Left renal cortex interstitium (tissue), 4 donors: ENCODE measurements around the gene COL8A1. TPM values are rescaled to one million over a fixed set of nuclear protein-coding genes. Genes with fewer than 3 reads are reported as not detected.

Source experiments
- DNase-seq, 4 donors: peaks; one replicate each; pipeline ENCODE4 v3.0.0-alpha.2; 2013; ENCODE audit warnings: low read depth in 4 of 4, low spot score in 2 of 4, missing footprints in 1 of 4
- polyA plus RNA-seq, 4 donors: library from polyadenylated mRNA; unstranded; fragments of 120-200 nt; gene quantifications; one replicate each; pipeline ENCODE4 v1.2.1, GENCODE V29; 2013; ENCODE audit not compliant: insufficient read length in 4 of 4

Gene COL8A1
- polyA plus RNA-seq, 4 donors, result 5.4 to 11.5 (median 7.6) TPM

- DNase-seq, result peak in 3 of 4 donors; percentile 21 to 48 (median 24)
These were observed 115.0 kb downstream of the COL8A1 start for GRCh38 chr3:99753268-99753975.

DNA sequence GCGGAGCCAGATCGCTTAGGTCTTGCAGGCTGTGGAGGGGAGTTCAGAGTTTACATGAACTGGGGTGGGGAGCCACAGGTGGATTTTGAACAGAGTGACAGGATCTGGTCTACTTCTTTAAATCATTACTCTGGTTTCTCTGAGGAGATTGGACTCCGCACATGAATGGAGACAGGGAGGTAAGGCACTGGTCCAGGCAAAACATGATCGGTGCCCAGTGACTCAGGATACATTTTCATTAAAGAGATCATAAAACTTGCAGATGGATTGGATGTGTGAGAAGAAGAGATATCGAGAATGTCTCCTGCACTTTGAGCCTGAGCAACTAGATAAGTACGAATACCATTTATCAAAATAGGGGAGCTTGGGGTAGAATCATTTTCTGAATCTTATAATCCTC is 117.4 kb downstream of the COL8A1 start:
- no peak for DNase-seq

GRCh38 chr3:99757966-99758365 is 119.6 kb downstream of the COL8A1 start:
- no peak for DNase-seq

DNA sequence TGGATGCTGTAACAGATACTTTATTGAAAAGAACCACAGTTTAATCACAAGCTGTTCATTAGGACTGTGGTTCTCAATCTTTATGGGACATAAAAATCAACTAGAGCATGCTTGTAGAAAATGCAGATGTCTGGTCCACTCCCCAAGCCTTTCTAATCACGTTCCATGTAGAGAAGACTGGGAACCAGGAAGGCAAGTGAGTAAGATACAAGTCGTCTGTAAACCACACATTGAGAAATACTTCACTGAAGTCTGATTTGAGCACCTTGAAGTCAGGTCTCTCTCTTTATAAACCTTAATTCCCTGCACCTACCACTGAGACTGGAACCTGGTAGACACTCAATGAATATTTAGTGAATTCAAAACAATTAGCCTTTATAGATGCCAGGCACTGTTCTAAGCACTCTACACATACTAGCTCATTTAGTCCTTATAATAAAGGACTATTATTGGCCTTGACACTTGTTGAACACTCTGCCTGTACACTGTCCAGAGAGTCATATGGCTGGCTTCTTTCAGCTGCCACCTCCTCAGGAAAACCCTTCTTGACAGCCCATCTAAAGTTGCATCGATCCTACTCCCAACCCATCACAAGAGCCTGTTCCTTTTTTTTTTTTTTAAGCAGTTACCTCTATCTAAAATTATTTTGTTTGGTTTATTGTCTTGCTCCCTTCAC is 120.2 kb downstream of the COL8A1 start:
- DNase-seq, result no peak

DNA sequence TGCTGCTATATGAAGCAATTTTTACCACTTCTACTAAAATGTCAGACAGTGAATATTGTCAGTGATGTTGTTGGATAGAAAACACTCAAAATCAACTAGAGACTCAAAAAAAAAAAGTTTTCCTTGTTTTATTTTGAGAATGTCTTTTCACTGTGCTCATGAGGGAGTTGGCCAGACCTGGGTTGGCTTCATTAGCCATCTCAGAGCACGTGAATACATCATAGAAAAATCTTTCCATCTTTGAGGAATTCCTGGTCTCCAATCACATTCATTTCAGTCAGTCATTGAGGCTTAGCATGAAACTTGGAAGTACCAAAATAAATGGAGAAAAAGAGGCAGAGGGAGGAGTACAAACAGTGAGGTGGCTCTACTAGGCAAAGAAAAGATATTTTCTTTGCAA is 121.6 kb downstream of the COL8A1 start:
- DNase-seq, result no peak

- DNase-seq, result no peak
These were observed 122.2 kb downstream of the COL8A1 start for GRCh38 chr3:99760629-99761028.

DNA sequence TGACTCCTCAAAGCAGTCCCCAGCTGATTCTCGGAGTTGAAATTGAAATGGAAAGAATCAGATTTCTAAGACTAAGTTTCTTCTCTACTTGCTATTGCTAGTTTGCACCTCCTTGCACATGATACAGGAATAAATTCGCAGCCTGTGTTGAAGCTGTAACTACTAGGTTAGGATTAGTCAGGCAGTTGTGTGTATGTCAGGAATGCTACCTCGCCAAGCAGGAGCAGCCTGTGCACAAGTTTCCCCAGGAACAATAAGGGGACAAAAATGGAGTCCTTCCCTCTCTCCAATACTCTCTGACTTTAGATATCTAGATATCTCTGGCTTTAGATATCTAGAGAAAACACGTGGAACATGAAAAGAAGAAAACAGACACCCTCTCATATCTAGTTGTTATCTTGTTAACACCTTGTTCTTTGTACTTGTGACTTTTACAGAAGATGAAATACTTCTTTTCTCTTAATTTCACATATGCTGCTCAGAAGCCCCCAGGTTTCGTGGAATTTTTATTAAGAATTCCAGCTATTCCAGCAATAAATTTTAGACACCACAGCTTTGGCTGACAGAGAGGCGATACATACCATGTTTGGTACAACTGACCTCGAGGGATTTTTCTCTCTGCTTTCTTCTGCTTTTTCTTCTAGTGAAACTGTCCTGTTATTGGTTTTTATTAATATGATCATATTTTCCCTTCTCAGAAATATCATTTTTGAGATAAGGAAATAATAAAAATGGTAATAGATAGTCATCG is 123.2 kb downstream of the COL8A1 start:
- DNase-seq, result no peak

DNA sequence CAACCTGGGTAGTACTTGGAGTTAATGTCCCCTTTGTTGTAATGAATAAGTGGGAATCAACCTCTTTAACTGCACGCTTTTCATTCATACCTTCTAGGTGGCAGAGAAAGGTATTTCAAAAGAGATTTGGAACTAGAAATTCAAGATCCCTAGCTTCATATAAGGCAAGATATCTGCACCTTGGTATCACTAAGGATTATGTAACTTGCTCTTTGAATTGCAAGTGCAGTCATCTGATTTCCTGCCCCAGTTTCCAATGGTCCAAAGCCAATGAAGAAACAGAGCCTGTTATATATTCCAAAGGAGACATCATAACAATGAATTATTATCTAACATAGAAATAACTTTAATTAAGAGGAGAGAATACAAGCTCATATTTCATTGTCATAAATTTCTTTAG is 124.5 kb downstream of the COL8A1 start:
- no peak for DNase-seq

- DNase-seq, result no peak
These were observed 126.0 kb downstream of the COL8A1 start for GRCh38 chr3:99764377-99764776.

GRCh38 chr3:99765042-99765942 is 126.9 kb downstream of the COL8A1 start:
- DNase-seq, result no peak

GRCh38 chr3:99767291-99767690 is 128.9 kb downstream of the COL8A1 start:
- DNase-seq, result no peak

GRCh38 chr3:99768126-99768525 is 129.7 kb downstream of the COL8A1 start:
- no peak for DNase-seq

DNA sequence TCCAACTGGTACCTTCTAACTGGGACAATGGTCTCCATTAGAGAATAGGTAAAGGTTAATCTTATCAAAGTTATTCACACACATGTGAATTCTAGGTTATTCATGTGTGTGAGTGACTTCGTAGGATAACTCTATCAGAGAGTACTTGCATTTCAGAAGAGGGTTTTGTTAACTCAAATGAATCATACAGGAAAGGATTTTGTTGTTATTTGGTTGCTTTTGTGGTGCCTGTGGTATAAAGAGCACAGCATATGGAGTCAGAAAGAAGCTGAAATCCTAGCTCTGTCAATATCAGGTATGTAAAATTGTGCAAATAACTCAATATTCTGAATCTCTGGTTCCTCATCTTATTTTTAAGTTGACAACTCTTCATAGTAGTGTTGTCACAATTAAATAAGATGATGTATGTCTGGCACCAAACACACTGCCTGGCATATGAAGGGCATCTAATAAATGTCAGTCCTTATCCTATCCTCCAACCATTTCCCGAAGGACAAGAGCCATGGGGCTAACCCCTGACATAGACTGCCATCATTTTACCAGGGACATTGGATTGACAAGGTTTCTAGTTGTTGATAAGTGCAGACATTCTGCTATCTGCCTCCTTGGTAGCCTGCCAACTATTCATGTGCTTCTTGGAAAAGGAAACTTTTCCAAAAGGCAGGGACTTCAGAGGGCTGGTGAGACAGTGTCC is 130.6 kb downstream of the COL8A1 start:
- DNase-seq, result no peak

DNA sequence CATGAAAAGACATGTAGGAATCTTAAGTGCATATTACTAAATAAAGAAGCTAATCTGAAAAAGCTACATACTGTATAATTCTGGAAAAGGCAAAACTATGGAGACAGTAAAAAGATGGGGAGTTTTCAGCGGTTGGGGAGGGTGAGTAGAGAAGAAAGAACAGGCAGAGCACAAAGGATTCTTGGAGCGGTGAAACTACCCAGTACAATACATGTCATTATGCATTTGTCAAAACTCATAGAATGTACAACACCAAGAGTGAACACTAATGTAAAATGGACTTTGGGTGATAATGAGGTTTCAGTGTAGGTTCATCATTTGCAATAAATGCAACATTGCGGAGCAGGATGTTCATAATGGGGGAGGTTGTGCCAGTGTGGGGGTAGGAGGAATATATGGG is 133.8 kb downstream of the COL8A1 start:
- no peak for DNase-seq

DNA sequence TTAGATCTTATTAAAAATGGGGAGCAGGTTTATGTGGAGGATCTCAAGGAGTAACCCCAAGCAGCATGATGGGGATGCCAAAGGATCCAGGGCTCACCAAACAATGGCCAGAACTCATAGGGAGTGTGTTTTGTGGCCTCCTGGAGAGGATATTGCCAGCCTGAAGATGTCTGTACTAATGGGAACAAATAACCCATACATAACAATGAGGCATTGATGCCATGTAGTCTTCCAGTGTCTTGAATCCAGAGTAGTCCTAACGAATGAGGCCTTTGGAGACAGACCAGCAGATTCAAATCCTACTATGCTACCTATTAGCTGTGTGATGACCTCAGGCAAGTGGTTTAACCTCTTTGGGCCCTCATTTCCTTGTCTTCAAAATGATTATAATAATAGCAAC is 134.3 kb downstream of the COL8A1 start:
- no peak for DNase-seq

- DNase-seq, result no peak
These were observed 136.1 kb downstream of the COL8A1 start for GRCh38 chr3:99774467-99774866.

DNA sequence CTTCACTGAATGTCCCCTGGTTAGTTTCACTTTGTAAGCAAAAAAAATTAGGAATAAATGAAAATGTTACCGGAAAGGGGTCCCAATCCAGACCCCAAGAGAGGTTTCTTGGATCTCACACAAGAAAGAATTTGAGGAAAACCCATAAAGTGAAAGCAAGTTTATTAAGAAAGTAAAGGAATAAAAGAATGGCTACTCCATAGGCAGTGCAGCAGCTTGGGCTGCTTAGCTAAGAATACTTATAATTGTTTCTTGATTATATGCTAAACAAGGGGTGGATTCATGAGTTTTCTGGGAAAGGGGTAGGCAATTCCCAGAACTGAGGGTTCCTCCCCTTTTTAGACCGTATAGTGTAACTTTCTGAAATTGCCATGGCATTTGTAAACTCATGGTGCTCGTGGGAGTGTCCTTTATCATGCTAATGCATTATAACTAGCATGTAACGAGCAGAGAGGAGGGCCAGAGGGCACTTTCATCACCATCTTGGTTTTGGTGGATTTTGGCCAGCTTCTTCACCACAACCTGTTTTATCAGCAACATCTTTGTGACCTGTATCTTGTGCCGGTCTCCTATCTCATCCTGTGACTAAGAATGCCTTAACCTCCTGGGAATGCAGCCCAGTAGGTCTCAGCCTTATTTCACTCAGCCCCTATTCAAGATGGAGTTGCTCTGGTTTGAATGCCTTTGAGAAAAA is 138.3 kb downstream of the COL8A1 start:
- no peak for DNase-seq

DNA sequence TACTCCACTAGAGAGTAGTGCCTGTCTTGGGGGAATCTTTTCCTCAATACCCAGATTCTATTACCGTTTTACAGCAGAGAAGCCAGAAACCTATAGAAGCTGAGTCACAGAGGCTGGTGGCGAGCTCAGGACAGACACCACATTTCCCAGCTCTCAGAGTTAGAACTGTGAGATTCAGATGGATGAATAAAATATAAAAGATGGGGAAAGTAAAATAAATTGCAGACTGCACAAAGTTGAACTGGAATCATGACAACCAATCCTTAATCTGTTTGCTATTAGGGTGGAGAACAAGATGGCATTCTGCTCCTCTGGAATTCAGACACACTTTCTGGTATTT is 138.8 kb downstream of the COL8A1 start:
- DNase-seq, result no peak

- DNase-seq, result no peak
These were observed 139.3 kb downstream of the COL8A1 start for GRCh38 chr3:99777708-99778107.

GRCh38 chr3:99780749-99781148 is 142.4 kb downstream of the COL8A1 start:
- no peak for DNase-seq
